H1 (cell line): ENCODE data around the gene EPB41L2. TPM values are rescaled to one million over a fixed set of nuclear protein-coding genes. Genes with fewer than 3 reads are reported as not detected.

Experiments used
- CTCF ChIA-PET: fragments of 300-600 bp; sonication (Branson Sonifier 250); formaldehyde crosslinking; loops from one replicate; lab custom pipeline; 2021; ENCODE audit not compliant: partially characterized antibody; lab: Charles Lee
- POLR2A ChIA-PET: fragments of 300-600 bp; sonication (Branson Sonifier 250); formaldehyde crosslinking; loops from one replicate; lab custom pipeline; 2021; ENCODE audit warnings: inconsistent platforms; ENCODE audit not compliant: partially characterized antibody; lab: Charles Lee
- DNase-seq, 2 experiments: peaks; one replicate each; pipeline versions ENCODE4 v3.0.0 to v3.0.0-alpha.2; 2010 to 2022; ENCODE audit warnings: low spot score in 2 of 2, low read depth in 1 of 2, mixed read lengths in 1 of 2
- FAIRE-seq: peaks from 2 replicates; lab custom pipeline; 2011; peaks lifted over from hg19 to GRCh38; lab: Jason Lieb, UNC
- H2AFZ ChIP-seq: 2 replicates; pipeline ENCODE4 v1.8.1; 2012; ENCODE audit warnings: low read length, inconsistent platforms
- H2AK5ac ChIP-seq: 2 replicates; pipeline ENCODE4 v1.6.1; 2013; ENCODE audit warnings: low read depth, low read length
- H2BK120ac ChIP-seq: replicated peaks from 2 replicates; pipeline ENCODE3; 2013; ENCODE audit warnings: low read depth, low read length, inconsistent platforms
- H2BK12ac ChIP-seq: 2 replicates; pipeline ENCODE4 v1.6.1; 2013; ENCODE audit warnings: low read depth, low read length
- H2BK15ac ChIP-seq: 2 replicates; pipeline ENCODE4 v1.6.1; 2013; ENCODE audit warnings: low read length
- H2BK20ac ChIP-seq: 2 replicates; pipeline ENCODE4 v1.6.1; 2013; ENCODE audit warnings: low read length
- H2BK5ac ChIP-seq: 2 replicates; pipeline ENCODE4 v1.6.1; 2013; ENCODE audit warnings: low read depth, low read length
- H3K14ac ChIP-seq: 2 replicates; pipeline ENCODE4 v1.6.1; 2013; ENCODE audit warnings: inconsistent platforms; ENCODE audit not compliant: insufficient read length
- H3K18ac ChIP-seq: 2 replicates; pipeline ENCODE4 v1.6.1; 2013; ENCODE audit warnings: low read length; ENCODE audit errors: extremely low read depth
- H3K23ac ChIP-seq: 2 replicates; pipeline ENCODE4 v1.6.1; 2013; ENCODE audit warnings: inconsistent platforms; ENCODE audit not compliant: insufficient read length
- H3K23me2 ChIP-seq: 2 replicates; pipeline ENCODE4 v1.6.1; 2013; ENCODE audit warnings: low read depth, low read length
- H3K27ac ChIP-seq: 2 replicates; pipeline ENCODE4 v1.6.1; 2011; ENCODE audit warnings: low read depth, low read length, inconsistent platforms
- H3K27me3 ChIP-seq, 4 experiments: replicated peaks in 1 of 4; 1 replicate in 1 of 4; 2 replicates in 3 of 4; pipeline versions ENCODE4 v1.6.1 to v1.8.1; 2011 to 2013; ENCODE audit warnings: low read length in 3 of 4, mild to moderate bottlenecking in 3 of 4, inconsistent platforms in 2 of 4, mixed read lengths in 2 of 4, moderate library complexity in 1 of 4; ENCODE audit not compliant: control insufficient read depth in 3 of 4, insufficient read depth in 3 of 4; ENCODE audit errors: extremely low read depth in 1 of 4
- H3K36me3 ChIP-seq, 4 experiments: 2 replicates each; pipeline versions ENCODE4 v1.6.1 to v1.8.1; 2011 to 2013; ENCODE audit warnings: mild to moderate bottlenecking in 4 of 4, low read length in 3 of 4, moderate library complexity in 2 of 4, control low read depth in 1 of 4, inconsistent platforms in 1 of 4; ENCODE audit not compliant: insufficient read depth in 4 of 4, control insufficient read depth in 2 of 4
- H3K4ac ChIP-seq: replicated peaks from 2 replicates; pipeline ENCODE3; 2013; ENCODE audit warnings: low read length, low read depth, mixed read lengths, inconsistent platforms; ENCODE audit not compliant: insufficient read length
- H3K4me1 ChIP-seq, 4 experiments: replicated peaks in 1 of 4; 1 replicate in 1 of 4; 2 replicates in 3 of 4; pipeline versions ENCODE4 v1.6.1 to v1.8.1; 2011 to 2013; ENCODE audit warnings: low read length in 3 of 4, inconsistent platforms in 2 of 4, mixed read lengths in 1 of 4; ENCODE audit not compliant: insufficient read depth in 4 of 4, control insufficient read depth in 3 of 4
- H3K4me2 ChIP-seq, 2 experiments: 2 replicates each; pipeline versions ENCODE4 v1.6.1 to v1.8.1; 2011 to 2013; ENCODE audit warnings: low read depth in 2 of 2, low read length in 2 of 2, control low read depth in 1 of 2, inconsistent platforms in 1 of 2, mild to moderate bottlenecking in 1 of 2; ENCODE audit not compliant: insufficient read depth in 1 of 2
- H3K4me3 ChIP-seq, 4 experiments: fragments of 200-600, 300-600 bp in 1 of 4; sonication (generic), shearing (Covaris generic), sonication (Bioruptor Twin) in 1 of 4; 2 replicates each; pipeline versions ENCODE4 v1.5.1 to v1.8.1; 2011 to 2016; ENCODE audit warnings: low read length in 4 of 4, low read depth in 3 of 4, control low read depth in 2 of 4, inconsistent platforms in 2 of 4, mild to moderate bottlenecking in 2 of 4, mixed read lengths in 1 of 4, moderate library complexity in 1 of 4; ENCODE audit not compliant: insufficient read depth in 2 of 4; ENCODE audit errors: extremely low read depth in 1 of 4
- H3K56ac ChIP-seq: replicated peaks from 2 replicates; pipeline ENCODE3; 2013; ENCODE audit warnings: low read depth, mild to moderate bottlenecking, mixed read lengths, low read length, inconsistent platforms; ENCODE audit not compliant: insufficient read length
- H3K79me1 ChIP-seq: 2 replicates; pipeline ENCODE4 v1.6.1; 2013; ENCODE audit warnings: low read depth, low read length, control low read depth
- H3K79me2 ChIP-seq, 2 experiments: 2 replicates each; pipeline versions ENCODE4 v1.6.1 to v1.8.1; 2012 to 2013; ENCODE audit warnings: low read length in 2 of 2, mild to moderate bottlenecking in 2 of 2, inconsistent platforms in 1 of 2; ENCODE audit not compliant: insufficient read depth in 2 of 2, control insufficient read depth in 1 of 2
- H3K9ac ChIP-seq, 4 experiments: replicated peaks in 1 of 4; 1 replicate in 1 of 4; 2 replicates in 3 of 4; pipeline versions ENCODE4 v1.6.1 to v1.8.1; 2011 to 2013; ENCODE audit warnings: low read depth in 3 of 4, low read length in 3 of 4, control low read depth in 2 of 4, mild to moderate bottlenecking in 2 of 4, moderate library complexity in 2 of 4, inconsistent platforms in 1 of 4; ENCODE audit errors: extremely low read depth in 1 of 4
- H3K9me3 ChIP-seq, 2 experiments: 2 replicates each; pipeline versions ENCODE4 v1.6.1 to v1.8.1; 2012 to 2013; ENCODE audit warnings: mild to moderate bottlenecking in 2 of 2, moderate library complexity in 2 of 2, control low read depth in 1 of 2, inconsistent platforms in 1 of 2, low read depth in 1 of 2, low read length in 1 of 2, mixed read lengths in 1 of 2; ENCODE audit not compliant: insufficient read depth in 2 of 2
- H4K20me1 ChIP-seq, 2 experiments: replicated peaks in 1 of 2; 2 replicates each; pipeline versions ENCODE3 to v1.8.1; 2011 to 2013; ENCODE audit warnings: inconsistent platforms in 2 of 2, low read length in 2 of 2, mild to moderate bottlenecking in 1 of 2; ENCODE audit not compliant: insufficient read depth in 2 of 2, control insufficient read depth in 1 of 2
- H4K5ac ChIP-seq: 2 replicates; pipeline ENCODE4 v1.6.1; 2013; ENCODE audit warnings: low read length, low read depth, mixed read lengths, inconsistent platforms; ENCODE audit not compliant: insufficient read length
- H4K8ac ChIP-seq: 2 replicates; pipeline ENCODE4 v1.8.0; 2013; ENCODE audit warnings: mild to moderate bottlenecking, moderate library complexity, low read length, inconsistent platforms; ENCODE audit not compliant: insufficient read depth; ENCODE audit errors: extremely low read depth
- H4K91ac ChIP-seq: replicated peaks from 2 replicates; pipeline ENCODE3; 2013; ENCODE audit warnings: low read length, mixed read lengths, inconsistent platforms; ENCODE audit not compliant: insufficient read length
- CREB1 ChIP-seq: IDR thresholded peaks from 2 replicates; pipeline ENCODE4 v1.6.1; 2012; ENCODE audit warnings: inconsistent platforms
- EGR1 ChIP-seq: IDR thresholded peaks from 2 replicates; pipeline ENCODE4 v1.6.1; 2011; ENCODE audit warnings: low read depth, low read length, borderline replicate concordance
- SP1 ChIP-seq: IDR thresholded peaks from 2 replicates; pipeline ENCODE4 v1.6.1; 2011; ENCODE audit warnings: low read depth, low read length
- SP2 ChIP-seq: IDR thresholded peaks from 2 replicates; pipeline ENCODE4 v1.6.1; 2012; ENCODE audit warnings: mild to moderate bottlenecking, low read length, inconsistent platforms
- WGBS, 2 experiments: shearing (Covaris generic) in 1 of 2; methylation state at CpG; one replicate each; pipeline versions ENCODE4 v1.1.6 to v1.1.7; 2013 to 2015; ENCODE audit warnings: low lambda C conversion rate in 2 of 2, mixed read lengths in 2 of 2, inconsistent platforms in 1 of 2, low coverage in 1 of 2, missing lambda C conversion rate in 1 of 2; ENCODE audit not compliant: insufficient replicate concordance in 2 of 2, insufficient coverage in 1 of 2, insufficient read length in 1 of 2; ENCODE audit errors: extremely low coverage in 1 of 2, missing lambda C conversion rate in 1 of 2; 5-methylcytosine and 5-hydroxymethylcytosine counted together
- polyA plus RNA-seq, 7 experiments: library from polyadenylated mRNA; depleted of rRNA in 3 of 7; stranded (reverse) in 5 of 7; unstranded in 2 of 7; fragments of >200 nt in 5 of 7; fragments of 200-250 nt in 2 of 7; gene quantifications; 1 replicate in 5 of 7; 2 replicates in 1 of 7; 4 replicates in 1 of 7; pipeline versions ENCODE4 v1.2.1 to v1.2.3, GENCODE V29; 2011 to 2013; ENCODE audit warnings: missing spikeins in 2 of 7, mixed read lengths in 2 of 7
- total RNA-seq: library from RNA; stranded (reverse); fragmentation: NEBNext Ultra II Directional; extraction: Animal tissue kit (Norgen Biotek cat#: 25700); gene quantifications from 2 replicates; pipeline ENCODE4 v1.2.1, GENCODE V29; 2021
- TF ChIP-seq, protein P1 (sequence below), 3 experiments: IDR thresholded peaks; 1 replicate in 2 of 3; 2 replicates in 1 of 3; pipeline versions ENCODE4 v1.5.1 to v1.6.1; 2011; ENCODE audit warnings: low read length in 3 of 3, mild to moderate bottlenecking in 3 of 3, inconsistent platforms in 2 of 3, low read depth in 1 of 3, moderate library complexity in 1 of 3; ENCODE audit not compliant: insufficient read depth in 1 of 3; ENCODE audit errors: control extremely low read depth in 1 of 3

The EPB41L2 gene
- total and polyA plus RNA-seq, 2 of the 8 experiments (the other 6 are each of a cell fraction or from before 2014, with no cell fraction given), result 22.5 to 123 TPM

DNA sequence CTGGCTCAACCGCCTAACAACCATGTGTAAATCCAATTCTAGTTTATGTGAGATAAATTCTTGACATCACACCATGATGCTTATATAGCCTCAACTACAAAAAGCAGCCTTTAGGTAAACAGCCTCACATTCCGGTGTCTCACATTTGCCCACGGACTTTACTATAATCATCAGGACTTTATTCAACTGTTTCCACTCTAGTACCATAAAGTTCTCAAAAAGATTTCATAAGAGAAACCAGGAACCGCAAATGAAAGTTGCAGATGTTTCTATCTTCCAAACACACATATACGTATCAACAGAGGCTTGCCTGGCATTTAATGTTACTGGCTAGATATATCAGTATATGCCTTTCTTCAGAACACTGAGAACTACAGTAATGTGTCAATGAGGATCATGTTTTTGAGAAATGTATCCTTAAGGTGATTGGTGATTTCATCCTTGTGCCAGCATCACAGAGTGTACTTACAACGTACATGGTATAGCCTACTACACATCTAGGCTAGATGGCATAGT, 80.0 kb downstream of the EPB41L2 start:
- no peaks in the 10 kb centered on the region for H3K27me3 ChIP-seq
- CTCF ChIA-PET, result no interaction called here
- H2BK5ac ChIP-seq, result no peak overlapping the region
- no peak for FAIRE-seq
- H3K23me2 ChIP-seq, result no peaks in the 10 kb centered on the region; the same call in 1 of the 2 replicates
- no peak overlapping the region for H3K9ac ChIP-seq
- DNase-seq, result no peak
- H3K18ac ChIP-seq, result no peak overlapping the region
- no peak overlapping the region for H4K5ac ChIP-seq
- H2BK12ac ChIP-seq, result no peak overlapping the region
- no peaks in the 10 kb centered on the region; a peak in 1 of 7 replicates for H3K4me1 ChIP-seq
- H2BK20ac ChIP-seq, result no peak overlapping the region
- H3K4me3 ChIP-seq, result no peak overlapping the region
- TF ChIP-seq SP1, result no peak
- no peak for TF ChIP-seq SP2
- no peak for TF ChIP-seq EGR1
- no peak for TF ChIP-seq CREB1
- TF ChIP-seq, protein P1, sequence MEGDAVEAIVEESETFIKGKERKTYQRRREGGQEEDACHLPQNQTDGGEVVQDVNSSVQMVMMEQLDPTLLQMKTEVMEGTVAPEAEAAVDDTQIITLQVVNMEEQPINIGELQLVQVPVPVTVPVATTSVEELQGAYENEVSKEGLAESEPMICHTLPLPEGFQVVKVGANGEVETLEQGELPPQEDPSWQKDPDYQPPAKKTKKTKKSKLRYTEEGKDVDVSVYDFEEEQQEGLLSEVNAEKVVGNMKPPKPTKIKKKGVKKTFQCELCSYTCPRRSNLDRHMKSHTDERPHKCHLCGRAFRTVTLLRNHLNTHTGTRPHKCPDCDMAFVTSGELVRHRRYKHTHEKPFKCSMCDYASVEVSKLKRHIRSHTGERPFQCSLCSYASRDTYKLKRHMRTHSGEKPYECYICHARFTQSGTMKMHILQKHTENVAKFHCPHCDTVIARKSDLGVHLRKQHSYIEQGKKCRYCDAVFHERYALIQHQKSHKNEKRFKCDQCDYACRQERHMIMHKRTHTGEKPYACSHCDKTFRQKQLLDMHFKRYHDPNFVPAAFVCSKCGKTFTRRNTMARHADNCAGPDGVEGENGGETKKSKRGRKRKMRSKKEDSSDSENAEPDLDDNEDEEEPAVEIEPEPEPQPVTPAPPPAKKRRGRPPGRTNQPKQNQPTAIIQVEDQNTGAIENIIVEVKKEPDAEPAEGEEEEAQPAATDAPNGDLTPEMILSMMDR (IDR thresholded peaks at IDR 0.05; ENCODE audit: control extremely low read depth in 1 of 3, insufficient read depth in 1 of 3, low read depth in 1 of 3, low read length in 3 of 3), result no peak
- no peak overlapping the region for H3K14ac ChIP-seq
- H4K20me1 ChIP-seq, result no peaks in the 10 kb centered on the region
- H3K9me3 ChIP-seq, result no peaks in the 10 kb centered on the region
- no peak overlapping the region for H2AFZ ChIP-seq
- H2BK120ac ChIP-seq, result no peak overlapping the region
- POLR2A ChIA-PET, result no interaction called here
- H4K91ac ChIP-seq, result no peak overlapping the region
- H3K56ac ChIP-seq, result no peak overlapping the region
- no peak overlapping the region for H3K4me2 ChIP-seq
- H4K8ac ChIP-seq, result no peak overlapping the region
- H3K23ac ChIP-seq, result no peak overlapping the region
- no peak overlapping the region for H2AK5ac ChIP-seq
- H3K4ac ChIP-seq, result no peak overlapping the region
- no peak overlapping the region for H2BK15ac ChIP-seq
- H3K36me3 ChIP-seq, result no peaks in the 10 kb centered on the region
- no peak overlapping the region for H3K27ac ChIP-seq
- peaks cover 0 to 48% of the 10 kb centered on the region in 2 experiments; a peak in 2 of 4 replicates for H3K79me2 ChIP-seq
- 88% methylated on average over 6 of the region's 6 CpGs; no CpG with 5 or more reads in 1 of the 2 experiments for WGBS, 2 experiments
- peaks cover 4% of the 10 kb centered on the region for H3K79me1 ChIP-seq
